Keratinocyte (primary cell): Measurements from ENCODE around the gene ADARB2. TPM values are rescaled to one million over a fixed set of nuclear protein-coding genes. Genes with fewer than 3 reads are reported as not detected.

Experiments
- DNase-seq: peaks from one replicate; pipeline ENCODE4 v3.0.0-alpha.2; 2011; ENCODE audit warnings: low read depth, missing footprints, low spot score
- FAIRE-seq: peaks from 2 replicates; lab custom pipeline; 2011; peaks lifted over from hg19 to GRCh38; lab: Jason Lieb, UNC
- H2AFZ ChIP-seq: 2 replicates; pipeline ENCODE4 v1.6.0; 2012; ENCODE audit warnings: low read length, control low read depth, inconsistent platforms; ENCODE audit not compliant: control insufficient read depth
- H3K27ac ChIP-seq: 2 replicates; pipeline ENCODE4 v1.5.1; 2011; ENCODE audit warnings: low read length; ENCODE audit not compliant: control insufficient read depth, insufficient read depth
- H3K27me3 ChIP-seq: 3 replicates; pipeline ENCODE4 v1.6.0; 2011; ENCODE audit warnings: low read length; ENCODE audit not compliant: control insufficient read depth, insufficient read depth; ENCODE audit errors: extremely low read depth
- H3K36me3 ChIP-seq, 2 experiments: 2 replicates in 1 of 2; 3 replicates in 1 of 2; pipeline ENCODE4 v1.5.1; 2011; ENCODE audit warnings: low read length in 2 of 2, mild to moderate bottlenecking in 1 of 2; ENCODE audit not compliant: control insufficient read depth in 2 of 2, insufficient read depth in 2 of 2; ENCODE audit errors: extremely low read depth in 1 of 2
- H3K4me1 ChIP-seq: 3 replicates; pipeline ENCODE4 v1.5.1; 2011; ENCODE audit warnings: low read length; ENCODE audit not compliant: control insufficient read depth, insufficient read depth; ENCODE audit errors: extremely low read depth
- H3K4me2 ChIP-seq: 3 replicates; pipeline ENCODE4 v1.6.0; 2011; ENCODE audit warnings: low read depth, low read length; ENCODE audit not compliant: control insufficient read depth, insufficient read depth; ENCODE audit errors: extremely low read depth
- H3K4me3 ChIP-seq, 3 experiments: fragments of 200-600 bp in 1 of 3; sonication (generic) in 1 of 3; 2 replicates in 2 of 3; 3 replicates in 1 of 3; pipeline ENCODE4 v1.5.1; 2011 to 2016; ENCODE audit warnings: low read length in 3 of 3, mild to moderate bottlenecking in 3 of 3, control low read depth in 2 of 3, inconsistent platforms in 1 of 3, low read depth in 1 of 3, mixed read lengths in 1 of 3, mixed run types in 1 of 3, moderate library complexity in 1 of 3; ENCODE audit not compliant: control insufficient read depth in 2 of 3, insufficient read depth in 2 of 3; ENCODE audit errors: extremely low read depth in 1 of 3
- H3K79me2 ChIP-seq: 2 replicates; pipeline ENCODE4 v1.6.0; 2012; ENCODE audit warnings: low read length; ENCODE audit not compliant: control insufficient read depth, insufficient read depth
- H3K9ac ChIP-seq: 3 replicates; pipeline ENCODE4 v1.6.0; 2011; ENCODE audit warnings: low read length; ENCODE audit not compliant: control insufficient read depth, insufficient read depth; ENCODE audit errors: extremely low read depth
- H3K9me1 ChIP-seq: 3 replicates; pipeline ENCODE4 v1.6.0; 2011; ENCODE audit warnings: low read length; ENCODE audit not compliant: control insufficient read depth, insufficient read depth; ENCODE audit errors: extremely low read depth
- H3K9me3 ChIP-seq: 2 replicates; pipeline ENCODE4 v1.5.1; 2012; ENCODE audit warnings: low read depth, low read length; ENCODE audit not compliant: control insufficient read depth
- H4K20me1 ChIP-seq: 3 replicates; pipeline ENCODE4 v1.6.0; 2011; ENCODE audit warnings: low read length; ENCODE audit not compliant: control insufficient read depth, insufficient read depth; ENCODE audit errors: extremely low read depth
- CTCF ChIP-seq, 3 experiments: IDR thresholded peaks in 1 of 3; conservative IDR thresholded peaks in 1 of 3; optimal IDR thresholded peaks in 1 of 3; 2 replicates in 2 of 3; 3 replicates in 1 of 3; pipeline versions ENCODE3 to v1.5.1; 2011; ENCODE audit warnings: low read length in 3 of 3, mild to moderate bottlenecking in 3 of 3, moderate library complexity in 2 of 3, control low read depth in 1 of 3, inconsistent platforms in 1 of 3; ENCODE audit not compliant: insufficient read depth in 2 of 3; ENCODE audit errors: extremely low read depth in 1 of 3
- EZH2 ChIP-seq: IDR thresholded peaks from one replicate; pipeline ENCODE4 v1.6.1; 2012; ENCODE audit warnings: inconsistent platforms, mild to moderate bottlenecking, low read length, moderate library complexity
- dilution Hi-C: fragments of 300-500 bp; cut with MboI; formaldehyde crosslinking; loops from one replicate; pipeline ENCODE4 v1.7.0; 2020; ENCODE audit warnings: low sequenced_read_pairs; ENCODE audit not compliant: extremely low pct_ligation_motif_present
- polyA plus RNA-seq, 5 experiments: library from polyadenylated mRNA; depleted of rRNA in 3 of 5; stranded (reverse) in 3 of 5; stranded (forward) in 1 of 5; unstranded in 1 of 5; fragments of >200 nt; gene quantifications; 1 replicate in 1 of 5; 2 replicates in 3 of 5; 3 replicates in 1 of 5; pipeline versions ENCODE4 v1.2.1 to v1.2.3, GENCODE V29; 2011 to 2012; ENCODE audit warnings: missing spikeins in 2 of 5, low read depth in 1 of 5, low replicate concordance in 1 of 5

The ADARB2 gene
- polyA plus RNA-seq, 1 donor (not counting 4 experiments of a cell fraction or from before 2014, with no cell fraction given) = not detected

DNA sequence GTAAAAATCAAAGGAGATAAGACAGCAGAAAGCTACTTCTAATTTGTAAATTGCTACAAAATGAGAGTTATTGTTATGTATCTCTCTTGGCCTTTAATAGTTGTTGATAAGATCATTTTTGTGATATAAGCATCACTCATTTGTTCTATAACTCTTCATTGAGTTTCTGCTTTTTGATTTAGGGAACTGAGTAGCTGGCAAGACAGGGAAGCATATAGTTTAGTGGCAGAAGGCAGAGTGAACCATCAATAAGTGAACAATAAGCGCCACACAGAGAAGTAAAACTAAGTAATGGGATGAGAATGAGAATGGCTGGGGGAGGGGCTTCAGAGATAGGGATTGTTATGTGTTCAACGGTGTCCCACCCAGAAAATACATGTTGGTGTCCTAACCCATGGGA is 245.4 kb downstream of the ADARB2 start:
- DNase-seq (no peak), FAIRE-seq (no peak)
- TF ChIP-seq EZH2 (no peak), CTCF (optimal IDR thresholded peaks at IDR 0.05 in 1 of 3, IDR thresholded peaks at IDR 0.05 in 1 of 3, conservative IDR thresholded peaks at IDR 0.05 in 1 of 3; ENCODE audit: extremely low read depth in 1 of 3, insufficient read depth in 2 of 3, low read length in 3 of 3) (no peak)
- no peaks in the 10 kb centered on the region for H3K79me2 ChIP-seq
- no peaks in the 10 kb centered on the region for H3K9me1 ChIP-seq
- no peaks in the 10 kb centered on the region for H4K20me1 ChIP-seq
- H3K9ac ChIP-seq = no peak overlapping the region
- H3K4me3 ChIP-seq = no peak overlapping the region
- H3K27ac ChIP-seq = no peak overlapping the region
- no peaks in the 10 kb centered on the region for H3K36me3 ChIP-seq
- H3K4me2 ChIP-seq = no peak overlapping the region
- no peaks in the 10 kb centered on the region for H3K4me1 ChIP-seq
- H3K9me3 ChIP-seq = peaks cover 13% of the 10 kb centered on the region
- dilution Hi-C loops = no loop called here
- no peaks in the 10 kb centered on the region for H3K27me3 ChIP-seq
- H2AFZ ChIP-seq = no peak overlapping the region

GRCh38 chr10:1489801-1490200 is 247.5 kb downstream of the ADARB2 start:
- FAIRE-seq = no peak
- Histone ChIP-seq H3K9ac (no peak overlapping the region), H3K27ac (no peak overlapping the region), H3K9me1 (no peaks in the 10 kb centered on the region), H3K4me1 (no peaks in the 10 kb centered on the region), H3K27me3 (no peaks in the 10 kb centered on the region), H3K79me2 (no peaks in the 10 kb centered on the region), H4K20me1 (no peaks in the 10 kb centered on the region), H2AFZ (no peak overlapping the region), H3K9me3 (peaks cover 2% of the 10 kb centered on the region), H3K4me2 (no peak overlapping the region), H3K4me3 (no peak overlapping the region), H3K36me3 (no peaks in the 10 kb centered on the region)
- no peak for DNase-seq
- dilution Hi-C loops = no loop called here
- no peak for TF ChIP-seq CTCF (optimal IDR thresholded peaks at IDR 0.05 in 1 of 3, IDR thresholded peaks at IDR 0.05 in 1 of 3, conservative IDR thresholded peaks at IDR 0.05 in 1 of 3; ENCODE audit: extremely low read depth in 1 of 3, insufficient read depth in 2 of 3, low read length in 3 of 3)
- TF ChIP-seq EZH2 = no peak
